Measurements from ENCODE around the gene FYB1. TPM values are rescaled to one million over a fixed set of nuclear protein-coding genes. Genes with fewer than 3 reads are reported as not detected.

Gene FYB1
- total and polyA plus RNA-seq, 2 donors (not counting 1 experiment from before 2014, with no cell fraction given): not detected

DNA sequence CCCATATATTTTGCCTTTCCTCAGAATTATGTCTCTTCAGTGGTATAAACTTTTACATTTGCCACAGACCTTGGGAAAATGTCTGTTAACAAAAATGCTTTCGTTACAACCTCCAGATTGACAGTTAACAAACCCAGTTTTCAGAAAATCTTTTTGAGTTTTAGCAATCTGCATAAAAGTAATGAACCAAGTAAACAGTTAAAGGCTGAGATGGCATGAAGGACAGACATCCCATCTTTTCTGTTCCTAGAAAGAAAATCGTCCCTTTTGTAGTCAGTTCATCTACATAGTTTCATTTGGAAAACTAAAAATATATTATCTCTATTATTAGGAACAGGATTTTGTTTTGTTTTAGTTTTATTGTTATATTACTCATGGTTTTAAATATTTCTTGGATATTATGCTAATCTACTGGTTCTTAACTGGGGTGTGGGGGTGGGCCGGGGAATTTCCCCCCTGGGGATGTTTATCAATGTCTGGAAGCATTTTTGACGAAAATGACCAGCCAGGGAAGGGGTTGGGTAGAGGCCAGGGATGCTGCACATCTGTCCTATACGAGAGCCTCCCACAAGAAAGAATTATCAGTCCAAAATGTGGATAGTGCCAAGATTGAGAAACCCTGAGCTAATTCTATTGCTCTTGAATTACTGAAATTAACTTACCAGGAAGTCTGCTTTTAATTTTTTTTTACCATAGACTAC lies 11.9 kb downstream of the FYB1 start:
- no peak overlapping the region for H2AFZ ChIP-seq (ENCODE audit: low read length)
- no peaks in the 10 kb centered on the region for H3K79me2 ChIP-seq (ENCODE audit: control insufficient read depth, insufficient read depth, low read length)
- no peak for DNase-seq (ENCODE audit: low read depth in 2 of 2)
- no peaks in the 10 kb centered on the region for H3K9me3 ChIP-seq (ENCODE audit: control insufficient read depth, insufficient read depth, low read depth, low read length)
- no peaks in the 10 kb centered on the region for H3K4me1 ChIP-seq (ENCODE audit: control insufficient read depth, extremely low read depth, insufficient read depth, low read length)
- no peaks in the 10 kb centered on the region for H4K20me1 ChIP-seq (ENCODE audit: control insufficient read depth, extremely low read depth, insufficient read depth, low read length)
- no peak overlapping the region for H3K9ac ChIP-seq (ENCODE audit: insufficient read depth, low read length)
- TF ChIP-seq EZH2 (IDR thresholded peaks at IDR 0.05; ENCODE audit: low read length, missing control alignments): no peak
- TF ChIP-seq, protein P1, sequence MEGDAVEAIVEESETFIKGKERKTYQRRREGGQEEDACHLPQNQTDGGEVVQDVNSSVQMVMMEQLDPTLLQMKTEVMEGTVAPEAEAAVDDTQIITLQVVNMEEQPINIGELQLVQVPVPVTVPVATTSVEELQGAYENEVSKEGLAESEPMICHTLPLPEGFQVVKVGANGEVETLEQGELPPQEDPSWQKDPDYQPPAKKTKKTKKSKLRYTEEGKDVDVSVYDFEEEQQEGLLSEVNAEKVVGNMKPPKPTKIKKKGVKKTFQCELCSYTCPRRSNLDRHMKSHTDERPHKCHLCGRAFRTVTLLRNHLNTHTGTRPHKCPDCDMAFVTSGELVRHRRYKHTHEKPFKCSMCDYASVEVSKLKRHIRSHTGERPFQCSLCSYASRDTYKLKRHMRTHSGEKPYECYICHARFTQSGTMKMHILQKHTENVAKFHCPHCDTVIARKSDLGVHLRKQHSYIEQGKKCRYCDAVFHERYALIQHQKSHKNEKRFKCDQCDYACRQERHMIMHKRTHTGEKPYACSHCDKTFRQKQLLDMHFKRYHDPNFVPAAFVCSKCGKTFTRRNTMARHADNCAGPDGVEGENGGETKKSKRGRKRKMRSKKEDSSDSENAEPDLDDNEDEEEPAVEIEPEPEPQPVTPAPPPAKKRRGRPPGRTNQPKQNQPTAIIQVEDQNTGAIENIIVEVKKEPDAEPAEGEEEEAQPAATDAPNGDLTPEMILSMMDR (conservative IDR thresholded peaks at IDR 0.05 in 1 of 2, IDR thresholded peaks at IDR 0.05 in 1 of 2; ENCODE audit: low read depth in 1 of 2, low read length in 2 of 2): no peak
- no peak overlapping the region for H3K4me3 ChIP-seq (replicated peaks in 1 of 4; ENCODE audit: control extremely low read depth in 1 of 4, insufficient read depth in 1 of 4, low read depth in 3 of 4, low read length in 4 of 4)
- H3K27me3 ChIP-seq (ENCODE audit: control insufficient read depth, insufficient read depth, low read length): no peaks in the 10 kb centered on the region
- no peak overlapping the region for H3K27ac ChIP-seq (ENCODE audit: insufficient read depth, low read length)
- no peaks in the 10 kb centered on the region for H3K36me3 ChIP-seq (ENCODE audit: control insufficient read depth, insufficient read depth, low read length)
- no peak overlapping the region for H3K4me2 ChIP-seq (ENCODE audit: extremely low read depth, insufficient read depth, low read length)

- Histone ChIP-seq H3K27me3 (ENCODE audit: control insufficient read depth, insufficient read depth, low read length) (no peaks in the 10 kb centered on the region), H3K79me2 (ENCODE audit: control insufficient read depth, insufficient read depth, low read length) (no peaks in the 10 kb centered on the region), H3K9ac (ENCODE audit: insufficient read depth, low read length) (no peak overlapping the region), H3K36me3 (ENCODE audit: control insufficient read depth, insufficient read depth, low read length) (no peaks in the 10 kb centered on the region), H2AFZ (ENCODE audit: low read length) (no peak overlapping the region), H3K9me3 (ENCODE audit: control insufficient read depth, insufficient read depth, low read depth, low read length) (no peaks in the 10 kb centered on the region), H3K27ac (ENCODE audit: insufficient read depth, low read length) (no peak overlapping the region), H3K4me2 (ENCODE audit: extremely low read depth, insufficient read depth, low read length) (no peak overlapping the region), H4K20me1 (ENCODE audit: control insufficient read depth, extremely low read depth, insufficient read depth, low read length) (no peaks in the 10 kb centered on the region), H3K4me3 (replicated peaks in 1 of 4; ENCODE audit: control extremely low read depth in 1 of 4, insufficient read depth in 1 of 4, low read depth in 3 of 4, low read length in 4 of 4) (no peak overlapping the region), H3K4me1 (ENCODE audit: control insufficient read depth, extremely low read depth, insufficient read depth, low read length) (no peaks in the 10 kb centered on the region)
- no peak for DNase-seq (ENCODE audit: low read depth in 2 of 2)
- no peak for TF ChIP-seq EZH2 (IDR thresholded peaks at IDR 0.05; ENCODE audit: low read length, missing control alignments)
- TF ChIP-seq, protein P1 (conservative IDR thresholded peaks at IDR 0.05 in 1 of 2, IDR thresholded peaks at IDR 0.05 in 1 of 2; ENCODE audit: low read depth in 1 of 2, low read length in 2 of 2): no peak
Measured at GRCh38 chr5:39206630-39207321, 12.6 kb downstream of the FYB1 start.

DNA sequence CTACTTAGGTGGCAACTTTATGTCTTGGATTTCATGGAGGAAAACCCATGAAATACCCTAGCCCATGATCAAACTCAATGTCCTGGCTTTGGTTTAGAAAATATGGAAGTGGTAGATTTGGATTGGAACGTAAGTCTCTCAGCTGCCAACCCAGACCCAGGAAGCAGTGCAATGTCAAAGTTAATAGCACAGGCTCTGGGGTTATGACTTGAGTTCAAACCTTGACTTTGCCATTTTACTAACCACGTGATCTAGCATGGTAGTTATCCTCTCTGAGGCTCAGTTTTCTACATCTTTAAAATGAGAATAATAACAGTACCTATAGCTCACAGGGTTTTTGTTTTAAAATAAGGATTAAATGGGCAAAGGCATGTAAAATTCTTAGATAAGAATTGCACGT lies 13.8 kb downstream of the FYB1 start:
- no peaks in the 10 kb centered on the region for H4K20me1 ChIP-seq (ENCODE audit: control insufficient read depth, extremely low read depth, insufficient read depth, low read length)
- no peak overlapping the region for H3K9ac ChIP-seq (ENCODE audit: insufficient read depth, low read length)
- no peaks in the 10 kb centered on the region for H3K79me2 ChIP-seq (ENCODE audit: control insufficient read depth, insufficient read depth, low read length)
- no peak overlapping the region for H3K4me3 ChIP-seq (replicated peaks in 1 of 4; ENCODE audit: control extremely low read depth in 1 of 4, insufficient read depth in 1 of 4, low read depth in 3 of 4, low read length in 4 of 4)
- no peak for TF ChIP-seq EZH2 (IDR thresholded peaks at IDR 0.05; ENCODE audit: low read length, missing control alignments)
- TF ChIP-seq, protein P1 (conservative IDR thresholded peaks at IDR 0.05 in 1 of 2, IDR thresholded peaks at IDR 0.05 in 1 of 2; ENCODE audit: low read depth in 1 of 2, low read length in 2 of 2): no peak
- H2AFZ ChIP-seq (ENCODE audit: low read length): no peak overlapping the region
- H3K4me2 ChIP-seq (ENCODE audit: extremely low read depth, insufficient read depth, low read length): no peak overlapping the region
- H3K4me1 ChIP-seq (ENCODE audit: control insufficient read depth, extremely low read depth, insufficient read depth, low read length): no peaks in the 10 kb centered on the region
- no peak overlapping the region for H3K27ac ChIP-seq (ENCODE audit: insufficient read depth, low read length)
- no peak for DNase-seq (ENCODE audit: low read depth in 2 of 2)
- H3K36me3 ChIP-seq (ENCODE audit: control insufficient read depth, insufficient read depth, low read length): no peaks in the 10 kb centered on the region
- H3K9me3 ChIP-seq (ENCODE audit: control insufficient read depth, insufficient read depth, low read depth, low read length): no peaks in the 10 kb centered on the region
- no peaks in the 10 kb centered on the region for H3K27me3 ChIP-seq (ENCODE audit: control insufficient read depth, insufficient read depth, low read length)

All from fibroblast of lung (primary cell).